GM12891 (cell line): ENCODE measurements around the gene FETUB.
"Not testable (repeated sequence)": the region's sequence is repeated elsewhere in the genome, so short reads cannot be mapped to it uniquely, and the experiment has no call there.

ENCODE experiments used
- POLR2A ChIP-seq: IDR thresholded peaks from 2 replicates; pipeline ENCODE4 v1.6.1; 2011; ENCODE audit warnings: low read depth, low read length, control low read depth
- POLR2AphosphoS5 ChIP-seq: IDR thresholded peaks from 2 replicates; pipeline ENCODE4 v1.6.1; 2011; ENCODE audit warnings: low read depth, low read length, control low read depth

DNA sequence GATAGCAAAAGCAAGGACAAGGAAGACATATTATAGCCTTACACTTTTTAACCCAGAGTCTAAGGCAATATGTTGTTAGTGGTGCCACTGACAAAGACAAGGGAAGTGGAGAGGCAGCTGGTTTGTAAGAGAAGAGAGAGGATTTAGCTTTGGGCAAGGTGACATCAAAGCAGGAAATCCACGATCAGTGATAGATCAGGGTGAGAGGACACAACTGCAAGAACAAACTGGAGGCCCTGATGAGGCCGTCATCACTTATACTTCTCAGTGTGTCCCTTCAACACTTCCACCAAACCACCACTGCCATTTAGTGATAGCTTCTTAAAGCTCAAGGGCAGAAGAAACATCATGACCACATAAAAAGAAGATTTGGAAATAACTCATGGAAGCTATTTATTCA lies 46.3 kb downstream of the FETUB start:
- TF ChIP-seq POLR2A, POLR2AphosphoS5: not testable (repeated sequence)
